Liver (tissue), 9 donors: ENCODE measurements around the gene PATJ. TPM values are rescaled to one million over a fixed set of nuclear protein-coding genes. Genes with fewer than 3 reads are reported as not detected.
"Not testable (repeated sequence)": the region's sequence is repeated elsewhere in the genome, so short reads cannot be mapped to it uniquely, and the experiment has no call there.

Experiments
- DNase-seq: peaks from one replicate; pipeline ENCODE4 v3.0.0-alpha.2; 2017; ENCODE audit warnings: low spot score
- H3K27ac ChIP-seq, 2 donors: one replicate each; pipeline ENCODE4 v1.7.0; 2013; ENCODE audit warnings: inconsistent platforms in 2 of 2, low read length in 2 of 2, control low read depth in 1 of 2, low read depth in 1 of 2, mild to moderate bottlenecking in 1 of 2
- H3K27me3 ChIP-seq, 4 donors: one replicate each; pipeline versions ENCODE4 v1.6.1 to v1.7.0; 2013; ENCODE audit warnings: low read length in 3 of 4, inconsistent platforms in 1 of 4, mild to moderate bottlenecking in 1 of 4, moderate library complexity in 1 of 4; ENCODE audit not compliant: control insufficient read depth in 4 of 4, insufficient read depth in 4 of 4
- H3K36me3 ChIP-seq, 4 donors: one replicate each; pipeline versions ENCODE4 v1.6.1 to v1.7.0; 2013; ENCODE audit warnings: low read length in 3 of 4, mild to moderate bottlenecking in 3 of 4, low read depth in 1 of 4, moderate library complexity in 1 of 4; ENCODE audit not compliant: control insufficient read depth in 4 of 4, insufficient read depth in 3 of 4
- H3K4me1 ChIP-seq, 4 donors: one replicate each; pipeline versions ENCODE4 v1.6.1 to v1.7.0; 2013; ENCODE audit warnings: low read length in 3 of 4, mild to moderate bottlenecking in 3 of 4, moderate library complexity in 1 of 4; ENCODE audit not compliant: control insufficient read depth in 4 of 4, insufficient read depth in 4 of 4
- H3K4me3 ChIP-seq, 3 donors: one replicate each; pipeline versions ENCODE4 v1.6.1 to v1.7.0; 2013; ENCODE audit warnings: low read length in 3 of 3, control low read depth in 1 of 3, low read depth in 1 of 3, mild to moderate bottlenecking in 1 of 3
- H3K9ac ChIP-seq, 2 donors: one replicate each; pipeline ENCODE4 v1.7.0; 2013; ENCODE audit warnings: low read length in 2 of 2, mild to moderate bottlenecking in 2 of 2, moderate library complexity in 2 of 2, control low read depth in 1 of 2, low read depth in 1 of 2
- H3K9me3 ChIP-seq, 4 donors: one replicate each; pipeline versions ENCODE4 v1.6.1 to v1.7.0; 2013; ENCODE audit warnings: low read length in 3 of 4; ENCODE audit not compliant: control insufficient read depth in 4 of 4
- ATF3 ChIP-seq: IDR thresholded peaks from 2 replicates; pipeline ENCODE4 v1.6.1; 2016; ENCODE audit warnings: antibody characterized with exemption
- CTCF ChIP-seq: fragments of 150-350 bp; IDR thresholded peaks from 2 replicates; pipeline ENCODE4 v1.5.1; 2017; ENCODE audit warnings: improper control_type of control experiment, low read depth, low read length; ENCODE audit not compliant: missing input control
- EGR1 ChIP-seq, 2 donors: IDR thresholded peaks; 2 replicates each; pipeline ENCODE4 v1.6.1; 2016 to 2018; ENCODE audit warnings: antibody characterized with exemption in 2 of 2, low read depth in 2 of 2
- FOXA1 ChIP-seq: IDR thresholded peaks from 2 replicates; pipeline ENCODE4 v1.6.1; 2016; ENCODE audit warnings: antibody characterized with exemption
- FOXA2 ChIP-seq: IDR thresholded peaks from 2 replicates; pipeline ENCODE4 v1.6.1; 2016; ENCODE audit warnings: antibody characterized with exemption
- GABPA ChIP-seq, 2 donors: IDR thresholded peaks in 1 of 2; conservative IDR thresholded peaks in 1 of 2; 2 replicates each; pipeline ENCODE4 v1.6.1; 2016; ENCODE audit warnings: antibody characterized with exemption in 2 of 2, mild to moderate bottlenecking in 1 of 2, moderate library complexity in 1 of 2
- HNF4A ChIP-seq, 2 donors: conservative IDR thresholded peaks; 2 replicates each; pipeline ENCODE4 v1.6.1; 2016; ENCODE audit warnings: antibody characterized with exemption in 2 of 2, mild to moderate bottlenecking in 2 of 2
- HNF4G ChIP-seq: IDR thresholded peaks from 2 replicates; pipeline ENCODE4 v1.6.1; 2016; ENCODE audit warnings: antibody characterized with exemption
- JUND ChIP-seq, 2 donors: IDR thresholded peaks; 2 replicates each; pipeline ENCODE4 v1.6.1; 2016; ENCODE audit warnings: antibody characterized with exemption in 2 of 2
- MAX ChIP-seq: IDR thresholded peaks from 2 replicates; pipeline ENCODE4 v1.6.1; 2016; ENCODE audit warnings: antibody characterized with exemption
- NR2F2 ChIP-seq: IDR thresholded peaks from 2 replicates; pipeline ENCODE4 v1.6.1; 2016; ENCODE audit warnings: antibody characterized with exemption
- RAD21 ChIP-seq, 2 donors: IDR thresholded peaks; 2 replicates each; pipeline ENCODE4 v1.6.1; 2016; ENCODE audit warnings: antibody characterized with exemption in 2 of 2, mild to moderate bottlenecking in 2 of 2
- REST ChIP-seq: IDR thresholded peaks from 2 replicates; pipeline ENCODE4 v1.6.1; 2016; ENCODE audit warnings: antibody characterized with exemption, mild to moderate bottlenecking
- RXRA ChIP-seq, 2 donors: IDR thresholded peaks; 2 replicates each; pipeline ENCODE4 v1.6.1; 2017 to 2018; ENCODE audit warnings: antibody characterized with exemption in 2 of 2, mild to moderate bottlenecking in 1 of 2
- TAF1 ChIP-seq: conservative IDR thresholded peaks from 2 replicates; pipeline ENCODE4 v1.6.1; 2016; ENCODE audit warnings: antibody characterized with exemption, mild to moderate bottlenecking
- YY1 ChIP-seq: IDR thresholded peaks from 2 replicates; pipeline ENCODE4 v1.6.1; 2016; ENCODE audit warnings: antibody characterized with exemption, mild to moderate bottlenecking
- ZBTB33 ChIP-seq: IDR thresholded peaks from 2 replicates; pipeline ENCODE4 v1.6.1; 2016; ENCODE audit warnings: antibody characterized with exemption
- WGBS: extraction: QIAGEN DNeasy Blood & Tissue Kit; methylation state at CpG from one replicate; pipeline ENCODE4 v1.1.7; 2013; 5-methylcytosine and 5-hydroxymethylcytosine counted together
- polyA plus RNA-seq, 2 donors: library from polyadenylated mRNA; stranded (reverse) in 1 of 2; unstranded in 1 of 2; fragments of 200-250 nt in 1 of 2; fragments of >200 nt in 1 of 2; fragmentation: Nextera tagmentation in 1 of 2; extraction: Ambion mirVana in 1 of 2; gene quantifications; one replicate each; pipeline versions ENCODE4 v1.2.1 to v1.2.3, GENCODE V29; 2013 to 2015
- total RNA-seq, 2 donors: library from RNA; depleted of rRNA; stranded (reverse); fragments of >200 nt; gene quantifications; one replicate each; pipeline ENCODE4 v1.2.3, GENCODE V29; 2014
- donor health status: healthy.
- donor health status: healthy.
- donor health status: healthy.
- donor health status: healthy.
- donor health status: healthy.

PATJ gene
- total and polyA plus RNA-seq, 4 donors = 5.7 to 29.8 (median 9.0) TPM

- no peaks in the 10 kb centered on the region for H3K9me3 ChIP-seq
- no peak for DNase-seq
- no peak overlapping the region for H3K27ac ChIP-seq
- H3K4me3 ChIP-seq = no peak overlapping the region
- WGBS = 88% methylated on average over 10 of the region's 10 CpGs
- no peaks in the 10 kb centered on the region for H3K4me1 ChIP-seq
- no peaks in the 10 kb centered on the region for H3K27me3 ChIP-seq
- TF ChIP-seq NR2F2 = no peak
- no peak for TF ChIP-seq ZBTB33
- no peak for TF ChIP-seq ATF3
- TF ChIP-seq MAX = no peak
- TF ChIP-seq GABPA (IDR thresholded peaks at IDR 0.05 in 1 of 2, conservative IDR thresholded peaks at IDR 0.05 in 1 of 2) = no peak
- no peak for TF ChIP-seq FOXA1
- no peak for TF ChIP-seq RAD21 (IDR thresholded peaks at IDR 0.05)
- TF ChIP-seq REST = no peak
- no peak for TF ChIP-seq HNF4G
- TF ChIP-seq FOXA2 = no peak
- no peak for TF ChIP-seq EGR1 (IDR thresholded peaks at IDR 0.05; ENCODE audit: low read depth in 2 of 2)
- no peak for TF ChIP-seq TAF1
- TF ChIP-seq JUND (IDR thresholded peaks at IDR 0.05) = no peak
- no peak for TF ChIP-seq RXRA (IDR thresholded peaks at IDR 0.05)
- TF ChIP-seq YY1 = no peak
- no peak for TF ChIP-seq HNF4A (conservative IDR thresholded peaks at IDR 0.05)
- no peak for TF ChIP-seq CTCF
- peaks cover 1 to 9% (median 7%) of the 10 kb centered on the region in 4 donors for H3K36me3 ChIP-seq
- H3K9ac ChIP-seq = no peak overlapping the region
These were observed 54.9 kb downstream of the PATJ start for GRCh38 chr1:61797045-61797755.

GRCh38 chr1:61801047-61801446 is 58.8 kb downstream of the PATJ start:
- not testable (repeated sequence) for DNase-seq, H3K27me3 ChIP-seq, H3K27ac ChIP-seq, H3K9me3 ChIP-seq, H3K4me1 ChIP-seq, H3K9ac ChIP-seq, H3K4me3 ChIP-seq
- WGBS = 100% methylated on average over 1 of the region's 1 CpG
- H3K36me3 ChIP-seq = peaks cover 1 to 24% (median 15%) of the 10 kb centered on the region in 4 donors
